ENCODE data around the gene PSPC1.
"Not testable (repeated sequence)": the region's sequence is repeated elsewhere in the genome, so short reads cannot be mapped to it uniquely, and the experiment has no call there.

PSPC1 gene, protein sequence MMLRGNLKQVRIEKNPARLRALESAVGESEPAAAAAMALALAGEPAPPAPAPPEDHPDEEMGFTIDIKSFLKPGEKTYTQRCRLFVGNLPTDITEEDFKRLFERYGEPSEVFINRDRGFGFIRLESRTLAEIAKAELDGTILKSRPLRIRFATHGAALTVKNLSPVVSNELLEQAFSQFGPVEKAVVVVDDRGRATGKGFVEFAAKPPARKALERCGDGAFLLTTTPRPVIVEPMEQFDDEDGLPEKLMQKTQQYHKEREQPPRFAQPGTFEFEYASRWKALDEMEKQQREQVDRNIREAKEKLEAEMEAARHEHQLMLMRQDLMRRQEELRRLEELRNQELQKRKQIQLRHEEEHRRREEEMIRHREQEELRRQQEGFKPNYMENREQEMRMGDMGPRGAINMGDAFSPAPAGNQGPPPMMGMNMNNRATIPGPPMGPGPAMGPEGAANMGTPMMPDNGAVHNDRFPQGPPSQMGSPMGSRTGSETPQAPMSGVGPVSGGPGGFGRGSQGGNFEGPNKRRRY

DNA sequence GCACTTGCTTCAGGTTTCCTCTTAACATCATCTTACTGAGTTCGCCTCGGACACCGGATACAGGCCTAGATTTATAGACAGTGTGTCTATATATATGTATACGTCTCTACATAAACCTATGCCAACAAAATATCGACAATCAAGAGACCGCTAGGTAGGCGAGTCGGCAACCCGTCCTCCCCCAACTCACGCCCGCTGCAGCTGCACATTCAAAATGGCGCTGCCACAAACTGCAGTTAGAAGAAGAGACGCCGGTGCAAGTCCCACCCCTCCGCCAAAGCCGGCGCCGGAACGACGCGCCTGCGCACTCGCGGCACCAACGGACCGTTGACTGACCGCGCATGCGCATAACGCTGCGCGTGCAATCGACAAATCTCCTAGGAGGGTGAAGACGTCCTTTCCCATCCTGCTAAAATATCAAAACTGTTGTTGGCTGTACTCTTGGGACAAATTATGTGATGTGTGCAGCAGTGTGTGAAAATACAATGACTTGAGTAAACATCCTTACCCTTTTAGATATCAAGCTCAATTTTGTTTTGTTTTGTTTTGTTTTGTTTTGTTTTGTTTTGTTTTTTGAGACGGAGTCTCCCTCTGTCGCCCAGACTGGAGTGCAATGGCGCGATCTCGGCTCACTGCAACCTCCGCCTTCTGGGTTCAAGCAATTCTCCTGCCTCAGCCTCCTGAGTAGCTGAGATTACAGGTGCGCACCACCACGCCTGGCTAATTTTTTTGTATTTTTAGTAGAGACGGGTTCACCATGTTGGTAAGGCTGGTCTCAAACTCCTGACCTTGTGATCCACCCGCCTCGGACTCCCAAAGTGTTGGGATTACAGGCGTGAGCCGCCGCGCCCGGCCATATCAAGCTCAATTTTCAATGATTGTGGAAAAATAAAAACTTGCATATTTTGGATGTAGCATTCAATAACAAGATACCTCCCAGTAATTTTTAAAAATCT lies at the start of gene PSPC1:
Gene PSPC1, minus strand, starts transcription at position 219 of the 956 bp plus-strand sequence. Its CDS starts 188 bp downstream, at position 31.
- DNase-seq = peak; percentile 76 to 94

DNA sequence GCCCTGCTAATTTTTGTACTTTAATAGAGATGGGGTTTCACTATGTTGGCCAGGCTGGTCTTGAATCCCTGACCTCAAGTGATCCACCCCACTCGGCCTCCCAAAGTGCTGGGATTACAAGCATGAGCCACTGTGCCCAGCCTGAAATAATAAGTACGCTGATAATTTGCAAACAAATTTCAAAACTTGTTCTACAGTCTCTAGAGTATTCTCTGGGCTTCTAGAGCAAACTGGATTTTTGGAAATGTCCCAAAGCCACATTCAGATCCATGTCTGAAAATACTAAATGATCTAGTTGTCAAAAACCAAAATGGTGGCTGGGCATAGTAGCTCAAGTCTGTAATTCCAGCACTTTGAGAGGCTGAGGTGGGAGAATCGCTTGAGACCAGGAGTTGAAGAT lies 39.9 kb upstream of the PSPC1 start:
- DNase-seq = no peak

- peak in 1 of 2 donors; percentile 5 for DNase-seq
These were observed 35.6 kb upstream of the PSPC1 start for GRCh38 chr13:19818223-19818842.

DNA sequence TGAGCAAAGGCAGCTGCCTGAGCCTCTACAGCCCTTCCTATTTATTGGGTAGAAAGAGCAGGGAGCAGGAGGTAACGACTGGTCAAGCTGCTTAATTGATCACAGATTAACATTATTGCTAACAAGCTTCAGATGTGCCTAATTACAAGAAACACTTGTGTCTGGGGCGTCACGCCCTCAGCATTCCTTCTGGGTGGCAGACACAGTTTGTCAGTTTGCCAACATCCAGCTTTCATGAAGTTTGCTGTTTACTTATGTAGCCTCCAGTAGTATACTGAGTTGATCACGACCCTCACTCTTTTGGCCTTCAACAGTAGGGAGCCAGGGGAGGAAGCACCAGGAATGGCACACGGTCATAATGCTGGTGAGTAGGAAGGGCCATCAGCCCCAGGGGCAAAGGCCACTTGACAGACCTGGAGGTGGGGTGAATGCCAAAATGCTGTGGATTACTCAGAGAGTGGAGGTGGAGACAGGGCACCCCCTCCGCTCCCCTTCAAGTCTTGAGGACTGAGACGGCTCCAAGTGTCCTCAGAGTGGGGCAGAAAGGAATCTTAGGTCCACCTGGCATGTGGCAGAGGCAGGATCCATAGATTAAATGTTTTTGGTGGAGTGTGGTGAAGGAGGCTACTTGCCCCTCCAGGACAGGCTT lies 34.9 kb upstream of the PSPC1 start:
- DNase-seq = no peak

- DNase-seq = no peak
These were observed 34.4 kb upstream of the PSPC1 start for GRCh38 chr13:19817106-19817505.

DNA sequence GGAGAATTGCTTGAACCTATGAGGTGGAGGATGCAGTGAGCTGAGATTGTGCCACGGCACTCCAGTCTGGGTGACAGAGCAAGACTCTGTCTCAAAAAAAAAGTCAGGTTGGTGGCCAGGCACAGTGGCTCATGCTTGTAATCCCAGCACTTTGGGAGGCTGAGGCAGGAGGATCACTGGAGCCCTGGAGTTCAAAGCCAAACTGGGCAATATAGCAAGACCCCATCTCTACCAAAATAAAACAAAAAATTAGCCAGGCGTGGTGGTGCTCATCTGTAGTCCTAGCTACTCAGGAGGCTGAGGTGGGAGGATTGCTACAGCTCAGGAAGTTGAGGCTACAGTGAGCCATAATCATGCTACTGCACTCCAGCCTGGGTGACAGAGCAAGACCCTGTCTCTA lies 33.1 kb upstream of the PSPC1 start:
- not testable (repeated sequence) for DNase-seq

GRCh38 chr13:19810996-19811881 lies 28.5 kb upstream of the PSPC1 start:
- no peak for DNase-seq

DNA sequence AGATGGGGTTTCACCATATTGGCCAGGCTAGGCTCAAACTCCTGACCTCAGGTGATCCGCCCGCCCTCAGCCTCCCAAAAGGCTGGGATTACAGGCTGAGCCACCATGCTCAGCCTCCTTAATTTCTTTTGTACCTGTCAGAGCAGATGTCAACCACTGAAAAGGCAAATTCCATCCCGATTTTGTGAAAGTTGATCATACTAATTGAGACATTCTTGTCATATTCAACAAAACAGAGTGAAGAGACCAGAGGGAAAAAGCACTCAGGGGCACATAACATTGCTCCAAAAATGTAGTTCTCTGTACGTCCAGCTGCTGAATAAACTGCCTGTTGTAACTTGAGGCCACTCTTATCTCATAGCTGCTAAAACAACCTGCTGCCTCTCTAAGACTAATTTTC lies 27.4 kb upstream of the PSPC1 start:
- DNase-seq = no peak

DNA sequence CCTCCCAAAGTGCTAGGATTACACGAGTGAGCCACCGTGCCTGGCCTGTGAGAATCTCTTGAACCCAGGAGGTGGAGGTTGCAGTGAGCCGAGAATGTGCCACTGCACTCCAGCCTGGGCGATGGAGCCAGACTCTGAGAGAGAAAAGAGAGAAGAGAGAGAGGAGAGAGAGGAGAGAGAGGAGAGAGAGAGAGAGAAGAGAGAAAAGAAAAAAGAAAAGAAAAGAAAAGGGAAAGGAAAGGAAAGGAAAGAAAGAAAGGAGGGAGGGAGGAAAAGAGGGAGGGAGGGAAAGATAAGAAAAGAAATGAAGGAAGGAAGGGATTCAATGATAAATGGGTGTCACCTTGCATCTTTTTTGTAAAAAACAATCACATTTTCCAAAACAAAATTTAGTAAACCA lies 23.0 kb upstream of the PSPC1 start:
- no peak for DNase-seq

DNA sequence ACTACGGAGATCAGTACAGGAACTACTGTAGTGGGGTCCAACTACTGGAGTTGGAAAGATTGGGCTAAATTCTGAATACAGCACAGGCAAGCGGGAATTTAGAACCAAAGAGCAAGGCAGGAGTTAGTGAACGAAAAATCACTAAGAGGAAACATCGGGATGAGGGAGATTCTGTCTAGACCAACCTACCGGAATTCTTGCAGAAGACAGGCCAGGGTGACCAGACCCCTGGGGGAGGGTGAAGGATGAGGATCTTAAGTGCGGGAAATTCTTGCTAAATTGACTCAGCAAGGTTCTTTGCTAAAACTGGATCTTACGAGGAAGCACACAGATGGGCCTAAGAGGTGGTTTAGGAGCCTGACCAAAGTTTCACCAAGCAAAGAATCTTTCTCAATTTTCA lies 13.2 kb upstream of the PSPC1 start:
- DNase-seq = no peak

- no peak for DNase-seq
These were observed 11.9 kb upstream of the PSPC1 start for GRCh38 chr13:19794631-19795030.

DNA sequence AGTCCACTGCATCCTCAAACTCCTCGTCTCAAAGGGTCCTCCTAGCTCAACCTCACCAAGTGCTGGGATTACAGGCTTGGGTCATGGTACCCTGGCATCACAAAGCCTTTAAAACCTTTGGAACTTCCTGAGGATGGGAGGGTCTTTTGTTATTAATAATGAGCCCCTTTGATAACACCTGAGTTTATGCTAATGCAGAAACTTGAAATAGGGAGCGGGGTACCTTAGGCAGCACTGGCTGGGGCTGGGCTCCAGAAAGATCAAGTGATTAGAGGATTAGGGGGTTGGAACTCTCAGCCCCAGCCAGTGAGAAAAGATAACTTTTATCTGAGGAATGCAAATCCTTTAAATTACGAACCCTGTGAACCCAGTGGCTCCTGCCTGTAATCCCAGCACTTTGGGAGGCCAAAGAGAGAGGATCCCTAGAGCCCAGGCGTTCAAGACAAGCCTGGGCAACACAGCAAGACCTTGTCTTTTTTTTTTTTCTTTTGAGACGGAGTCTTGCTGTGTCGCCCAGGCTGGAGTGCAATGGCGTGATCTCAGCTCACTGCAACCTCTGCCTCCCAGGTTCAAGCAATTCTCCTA lies 9.3 kb upstream of the PSPC1 start:
- DNase-seq = no peak

- peak in 1 of 2 donors; percentile 69 for DNase-seq
These were observed 557 bp downstream of the PSPC1 start for GRCh38 chr13:19782049-19782726.

DNA sequence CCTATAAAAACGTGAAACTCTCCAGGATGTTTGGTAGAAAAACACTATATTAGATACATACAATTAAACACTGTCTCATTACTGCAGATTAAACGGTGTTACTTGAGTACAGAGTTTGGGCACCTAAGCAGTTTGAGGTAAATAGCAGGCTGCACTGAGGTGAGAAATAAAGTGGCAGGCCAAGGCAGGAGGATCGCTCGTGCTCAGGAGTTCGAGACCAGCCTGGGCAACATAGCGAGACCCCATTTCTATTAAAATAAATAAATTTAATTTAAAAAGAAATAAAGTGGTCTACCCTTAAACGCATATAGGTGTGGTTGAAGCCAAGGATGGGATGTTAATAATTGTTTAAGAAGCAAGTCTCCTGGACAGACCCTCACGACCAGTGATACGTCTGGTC lies 1.2 kb downstream of the PSPC1 start:
- no peak for DNase-seq

GRCh38 chr13:19780753-19781418 lies 1.9 kb downstream of the PSPC1 start:
- not testable (repeated sequence) for DNase-seq

DNA sequence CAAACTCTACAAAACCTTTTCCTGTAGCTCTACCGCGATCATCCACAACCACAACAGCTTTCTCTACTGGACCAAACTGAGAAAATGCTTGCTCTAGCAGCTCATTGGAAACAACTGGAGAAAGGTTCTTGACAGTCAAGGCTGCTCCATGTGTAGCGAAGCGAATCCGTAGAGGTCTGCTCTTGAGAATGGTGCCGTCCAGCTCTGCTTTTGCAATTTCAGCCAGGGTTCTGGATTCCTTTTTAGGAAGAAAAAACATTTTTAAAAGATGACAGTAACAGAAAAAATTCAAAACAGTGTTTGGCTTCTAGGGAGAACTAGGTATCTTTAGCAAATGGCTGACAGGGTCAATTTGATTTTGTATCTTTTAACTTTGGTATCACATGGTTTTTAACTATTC lies 10.4 kb downstream of the PSPC1 start:
- DNase-seq = no peak

DNA sequence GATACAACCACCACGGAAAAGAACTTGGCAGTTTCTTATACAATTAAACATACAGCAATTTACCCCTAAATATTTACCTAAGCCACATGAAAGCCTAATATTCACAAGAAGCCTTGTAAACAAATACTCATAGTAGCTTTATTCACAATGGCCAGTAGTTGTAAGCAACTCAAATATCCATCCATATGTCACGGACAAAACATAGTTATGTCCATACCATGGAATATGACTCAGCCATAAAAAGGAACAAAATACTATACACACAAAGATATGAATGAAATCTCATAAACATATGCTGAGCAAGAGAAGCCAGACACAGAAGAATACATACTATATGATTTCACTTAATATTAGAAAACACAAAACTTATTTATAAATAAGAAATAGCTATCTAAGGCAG lies 12.9 kb downstream of the PSPC1 start:
- DNase-seq = no peak

DNA sequence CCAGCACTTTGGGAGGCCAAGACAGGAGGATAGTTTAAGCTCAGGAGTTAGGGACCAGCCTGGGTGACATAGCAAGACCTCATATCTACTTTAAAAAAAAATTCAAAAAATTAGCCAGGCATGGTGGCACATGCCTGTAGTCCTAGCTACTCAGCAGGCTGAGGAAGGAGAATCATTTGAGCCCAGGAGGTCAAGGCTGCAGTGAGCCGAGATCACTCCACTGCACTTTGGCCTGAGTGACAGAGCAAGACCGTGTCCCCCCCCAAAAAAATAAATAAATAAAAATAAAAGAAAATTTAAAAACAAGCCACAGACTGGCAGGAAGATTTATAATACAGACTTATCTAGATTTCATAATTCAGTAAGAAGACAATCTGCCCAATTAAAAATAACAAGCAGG lies 14.8 kb downstream of the PSPC1 start:
- no peak for DNase-seq

- DNase-seq = no peak
These were observed 16.2 kb downstream of the PSPC1 start for GRCh38 chr13:19766591-19766990.

- no peak for DNase-seq
These were observed 18.5 kb downstream of the PSPC1 start for GRCh38 chr13:19764237-19764636.

All from bone marrow (tissue), 2 donors.